ENCODE results near the gene SMIM10.

SMIM10 gene

GRCh38 chrX:134998246-134998645, 7.5 kb downstream of the SMIM10 start:
- TF ChIP-seq CTCF (IDR thresholded peaks at IDR 0.05) (no peak), ZFX (IDR thresholded peaks at IDR 0.05; ENCODE audit: borderline replicate concordance) (no peak)
- no peak overlapping the region for H3K27ac ChIP-seq

GRCh38 chrX:134999469-134999868, 8.7 kb downstream of the SMIM10 start:
- no peak overlapping the region for H3K27ac ChIP-seq
- TF ChIP-seq CTCF (IDR thresholded peaks at IDR 0.05), result peak; percentile 46
- TF ChIP-seq ZFX (IDR thresholded peaks at IDR 0.05; ENCODE audit: borderline replicate concordance), result no peak

GRCh38 chrX:135000516-135000915, 9.7 kb downstream of the SMIM10 start:
- TF ChIP-seq CTCF (IDR thresholded peaks at IDR 0.05) (no peak), ZFX (IDR thresholded peaks at IDR 0.05; ENCODE audit: borderline replicate concordance) (no peak)
- H3K27ac ChIP-seq, result no peak overlapping the region

GRCh38 chrX:135003876-135004623, 13.3 kb downstream of the SMIM10 start:
- H3K27ac ChIP-seq, result no peak overlapping the region
- TF ChIP-seq ZFX (IDR thresholded peaks at IDR 0.05; ENCODE audit: borderline replicate concordance) (no peak), CTCF (IDR thresholded peaks at IDR 0.05) (no peak)

GRCh38 chrX:135006187-135006586, 15.4 kb downstream of the SMIM10 start:
- no peak for TF ChIP-seq ZFX (IDR thresholded peaks at IDR 0.05; ENCODE audit: borderline replicate concordance)
- TF ChIP-seq CTCF (IDR thresholded peaks at IDR 0.05), result no peak
- H3K27ac ChIP-seq, result no peak overlapping the region

GRCh38 chrX:135009057-135009610, 18.3 kb downstream of the SMIM10 start:
- H3K27ac ChIP-seq, result no peak overlapping the region
- no peak for TF ChIP-seq CTCF (IDR thresholded peaks at IDR 0.05)
- no peak for TF ChIP-seq ZFX (IDR thresholded peaks at IDR 0.05; ENCODE audit: borderline replicate concordance)

GRCh38 chrX:135009838-135010237, 19.0 kb downstream of the SMIM10 start:
- H3K27ac ChIP-seq, result no peak overlapping the region
- TF ChIP-seq ZFX (IDR thresholded peaks at IDR 0.05; ENCODE audit: borderline replicate concordance), result no peak
- no peak for TF ChIP-seq CTCF (IDR thresholded peaks at IDR 0.05)
